HFF-Myc (cell line): ENCODE measurements around the gene TSPAN9.

Experiments used
- DNase-seq: peaks from one replicate; pipeline ENCODE4 v3.0.0-alpha.2; 2011; ENCODE audit warnings: low read depth; ENCODE audit errors: extremely low read depth
- H3K4me3 ChIP-seq: replicated peaks from 2 replicates; pipeline ENCODE4 v1.5.1; 2011; ENCODE audit warnings: low read depth, mild to moderate bottlenecking, control low read depth, low read length
- TF ChIP-seq, protein P1 (sequence below): IDR thresholded peaks from 2 replicates; pipeline ENCODE4 v1.5.1; 2012; ENCODE audit warnings: mild to moderate bottlenecking, low read depth, low read length, control low read depth; ENCODE audit errors: missing control alignments

The TSPAN9 gene

GRCh38 chr12:3129301-3130056 lies 52.3 kb downstream of the TSPAN9 start:
- TF ChIP-seq, protein P1, sequence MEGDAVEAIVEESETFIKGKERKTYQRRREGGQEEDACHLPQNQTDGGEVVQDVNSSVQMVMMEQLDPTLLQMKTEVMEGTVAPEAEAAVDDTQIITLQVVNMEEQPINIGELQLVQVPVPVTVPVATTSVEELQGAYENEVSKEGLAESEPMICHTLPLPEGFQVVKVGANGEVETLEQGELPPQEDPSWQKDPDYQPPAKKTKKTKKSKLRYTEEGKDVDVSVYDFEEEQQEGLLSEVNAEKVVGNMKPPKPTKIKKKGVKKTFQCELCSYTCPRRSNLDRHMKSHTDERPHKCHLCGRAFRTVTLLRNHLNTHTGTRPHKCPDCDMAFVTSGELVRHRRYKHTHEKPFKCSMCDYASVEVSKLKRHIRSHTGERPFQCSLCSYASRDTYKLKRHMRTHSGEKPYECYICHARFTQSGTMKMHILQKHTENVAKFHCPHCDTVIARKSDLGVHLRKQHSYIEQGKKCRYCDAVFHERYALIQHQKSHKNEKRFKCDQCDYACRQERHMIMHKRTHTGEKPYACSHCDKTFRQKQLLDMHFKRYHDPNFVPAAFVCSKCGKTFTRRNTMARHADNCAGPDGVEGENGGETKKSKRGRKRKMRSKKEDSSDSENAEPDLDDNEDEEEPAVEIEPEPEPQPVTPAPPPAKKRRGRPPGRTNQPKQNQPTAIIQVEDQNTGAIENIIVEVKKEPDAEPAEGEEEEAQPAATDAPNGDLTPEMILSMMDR, result no peak
- no peak overlapping the region for H3K4me3 ChIP-seq
- peak; percentile 65 for DNase-seq

GRCh38 chr12:3130057-3130830 lies 53.1 kb downstream of the TSPAN9 start:
- TF ChIP-seq, protein P1, result no peak
- no peak overlapping the region for H3K4me3 ChIP-seq
- no peak for DNase-seq

- TF ChIP-seq, protein P1, result no peak
- no peak overlapping the region for H3K4me3 ChIP-seq
- DNase-seq, result no peak
Observed at GRCh38 chr12:3131129-3131528, 54.0 kb downstream of the TSPAN9 start.

GRCh38 chr12:3132636-3133404 lies 55.6 kb downstream of the TSPAN9 start:
- TF ChIP-seq, protein P1, result no peak
- no peak overlapping the region for H3K4me3 ChIP-seq
- DNase-seq, result no peak

DNA sequence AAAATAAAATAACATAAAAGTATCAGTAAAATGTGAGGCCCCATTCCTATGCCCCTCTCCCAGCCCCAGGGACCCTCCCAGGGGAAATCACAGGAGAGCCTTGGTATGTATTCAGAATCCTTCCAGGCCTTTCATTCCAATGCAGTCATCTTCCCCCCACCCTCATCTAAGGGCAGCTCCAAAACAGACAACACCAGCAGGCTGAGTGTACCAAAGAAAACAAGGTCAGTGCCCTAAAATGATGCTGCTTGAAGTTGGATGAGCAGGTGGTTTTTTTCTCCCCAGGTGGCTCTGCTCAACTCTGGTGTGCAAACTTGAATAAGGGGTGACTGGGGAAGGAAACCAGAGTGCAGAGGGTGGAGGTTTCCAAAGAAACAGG lies 56.2 kb downstream of the TSPAN9 start:
- DNase-seq, result no peak
- TF ChIP-seq, protein P1, result no peak
- no peak overlapping the region for H3K4me3 ChIP-seq

DNA sequence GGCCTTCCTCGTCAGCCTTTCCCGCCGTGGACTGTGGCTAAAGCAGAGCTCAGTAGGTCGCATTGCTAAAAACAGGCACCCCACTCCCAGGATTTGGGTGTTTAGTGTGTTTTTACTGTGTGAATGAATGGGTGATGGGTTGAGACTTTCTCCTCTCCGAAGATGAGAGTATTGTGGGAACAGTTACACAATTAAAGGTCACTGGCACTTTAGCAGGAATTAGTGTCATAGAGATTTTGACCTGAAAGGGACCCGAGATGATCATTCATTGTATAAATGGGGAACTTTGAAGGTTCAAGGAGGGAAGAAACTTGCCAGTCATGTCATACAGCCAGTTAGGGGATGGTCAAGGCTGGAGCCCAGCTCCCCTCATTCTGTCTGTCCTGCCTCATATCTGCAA lies 56.9 kb downstream of the TSPAN9 start:
- TF ChIP-seq, protein P1, result no peak
- no peak for DNase-seq
- H3K4me3 ChIP-seq, result no peak overlapping the region
